Tibial nerve (tissue), 3 donors: ENCODE results near the gene LCN9.

ENCODE experiments used
- CTCF ChIP-seq, 5 experiments: fragments of 200-600 bp in 3 of 5; fragments of 450-650 bp in 2 of 5; sonication (generic) in 3 of 5; IDR thresholded peaks; one replicate each; pipeline ENCODE4 v1.5.1; 2016 to 2019; ENCODE audit warnings: antibody characterized with exemption in 5 of 5, mild to moderate bottlenecking in 3 of 5, moderate library complexity in 2 of 5
- POLR2A ChIP-seq, 2 donors: fragments of 450-650 bp; IDR thresholded peaks; one replicate each; pipeline ENCODE4 v1.6.1; 2017; ENCODE audit warnings: antibody characterized with exemption in 2 of 2, mild to moderate bottlenecking in 2 of 2, moderate library complexity in 2 of 2

- no peak for TF ChIP-seq CTCF (IDR thresholded peaks at IDR 0.05)
- TF ChIP-seq POLR2A (IDR thresholded peaks at IDR 0.05): no peak
Observed at GRCh38 chr9:135707252-135708138, 44.4 kb downstream of the LCN9 start.
